HCT116 (cell line): ENCODE data around the gene ANKS1A. TPM values are rescaled to one million over a fixed set of nuclear protein-coding genes. Genes with fewer than 3 reads are reported as not detected.

Experiments
- ATAC-seq: fragments of 200-7000 bp; cut with Tn5 transposase; 2 replicates; pipeline ENCODE4 v1.9.1; 2020; ENCODE audit warnings: mild to moderate bottlenecking, moderate library complexity
- BruUV-seq: library from RNA; stranded (reverse); fragments of 400-500 nt; replicated peaks from 2 replicates; lab custom pipeline; 2021; lab: Mats Ljungman, UMichigan
- CTCF ChIA-PET: fragments of 300-600 bp; sonication (Branson Sonifier 250); formaldehyde crosslinking; loops from one replicate; lab custom pipeline; 2021; ENCODE audit warnings: antibody characterized with exemption; lab: Charles Lee
- POLR2A ChIA-PET: fragments of 300-600, 350-600 bp; sonication (Branson Sonifier 250); formaldehyde crosslinking; loops from one replicate; lab custom pipeline; 2021; ENCODE audit warnings: antibody characterized with exemption; lab: Charles Lee
- RAD21 ChIA-PET, 2 experiments: fragments of 300-600 bp; sonication (Branson Sonifier 250); formaldehyde crosslinking; loops; one replicate each; lab custom pipeline; 2023; ENCODE audit warnings: low total read pairs in 2 of 2; ENCODE audit not compliant: uncharacterized antibody in 2 of 2, unreplicated experiment in 2 of 2, low non-redundant PET in 1 of 2; lab: Charles Lee
- DNase-seq: peaks from one replicate; pipeline ENCODE4 v3.0.0-alpha.2; 2010; ENCODE audit warnings: low read depth, low spot score
- H2AFZ ChIP-seq: fragments of 200-600 bp; shearing (Covaris generic), sonication (generic); 2 replicates; pipeline ENCODE4 v1.6.1; 2017; ENCODE audit warnings: low read depth, mixed run types, mixed read lengths, antibody characterized with exemption, low read length; ENCODE audit not compliant: poor library complexity, severe bottlenecking
- H3K27ac ChIP-seq: 2 replicates; pipeline ENCODE4 v1.5.1; 2012; ENCODE audit warnings: low read depth, low read length
- H3K27me3 ChIP-seq: fragments of 200-600 bp; sonication (generic); 2 replicates; pipeline ENCODE4 v1.6.1; 2016; ENCODE audit warnings: mixed run types, low read length, mixed read lengths; ENCODE audit not compliant: insufficient read depth
- H3K36me3 ChIP-seq, 2 experiments: fragments of 200-500 bp in 1 of 2; fragments of 200-600 bp in 1 of 2; sonication (Bioruptor generic) in 1 of 2; sonication (generic) in 1 of 2; 2 replicates each; pipeline versions ENCODE4 v1.5.1 to v1.6.1; 2014 to 2016; ENCODE audit warnings: low read length in 2 of 2, inconsistent platforms in 1 of 2, mixed read lengths in 1 of 2, mixed run types in 1 of 2; ENCODE audit not compliant: insufficient read depth in 2 of 2, control insufficient read depth in 1 of 2
- H3K4me1 ChIP-seq, 2 experiments: fragments of 200-600 bp in 1 of 2; sonication (generic) in 1 of 2; 2 replicates each; pipeline versions ENCODE4 v1.5.1 to v1.6.1; 2012 to 2017; ENCODE audit warnings: low read length in 2 of 2, inconsistent platforms in 1 of 2, mild to moderate bottlenecking in 1 of 2, mixed read lengths in 1 of 2, mixed run types in 1 of 2, moderate library complexity in 1 of 2; ENCODE audit not compliant: insufficient read depth in 2 of 2, control insufficient read depth in 1 of 2
- H3K4me2 ChIP-seq: fragments of 200-600 bp; sonication (generic); 2 replicates; pipeline ENCODE4 v1.6.1; 2017; ENCODE audit warnings: mixed run types, low read length, mixed read lengths
- H3K4me3 ChIP-seq, 2 experiments: fragments of 200-600 bp in 1 of 2; sonication (generic) in 1 of 2; replicated peaks in 1 of 2; 2 replicates each; pipeline ENCODE4 v1.5.1; 2011 to 2016; ENCODE audit warnings: low read length in 2 of 2, control low read depth in 1 of 2, low read depth in 1 of 2, mild to moderate bottlenecking in 1 of 2, mixed read lengths in 1 of 2, mixed run types in 1 of 2
- H3K79me2 ChIP-seq: fragments of 200-600 bp; sonication (generic); 2 replicates; pipeline ENCODE4 v1.6.1; 2017; ENCODE audit warnings: mild to moderate bottlenecking, mixed run types, low read length, moderate library complexity, mixed read lengths; ENCODE audit not compliant: insufficient read depth
- H3K9ac ChIP-seq: fragments of 200-600 bp; sonication (generic); 2 replicates; pipeline ENCODE4 v1.6.1; 2016; ENCODE audit warnings: low read length, mixed read lengths
- H3K9me2 ChIP-seq: fragments of 200-600 bp; sonication (generic), shearing (Covaris generic); 2 replicates; pipeline ENCODE4 v1.6.1; 2017; ENCODE audit warnings: mixed run types, mild to moderate bottlenecking, moderate library complexity; ENCODE audit not compliant: insufficient read depth
- H3K9me3 ChIP-seq, 2 experiments: fragments of 200-500 bp in 1 of 2; fragments of 200-600 bp in 1 of 2; sonication (Bioruptor generic) in 1 of 2; sonication (generic) in 1 of 2; 2 replicates each; pipeline ENCODE4 v1.6.1; 2014 to 2017; ENCODE audit warnings: low read length in 2 of 2, mixed read lengths in 2 of 2, inconsistent platforms in 1 of 2, low read depth in 1 of 2, mild to moderate bottlenecking in 1 of 2, mixed run types in 1 of 2, moderate library complexity in 1 of 2; ENCODE audit not compliant: control insufficient read depth in 1 of 2, insufficient read depth in 1 of 2
- H4K20me1 ChIP-seq: fragments of 200-600 bp; sonication (generic), shearing (Covaris generic); 2 replicates; pipeline ENCODE4 v1.6.1; 2017; ENCODE audit warnings: mixed run types, mild to moderate bottlenecking, moderate library complexity; ENCODE audit not compliant: insufficient read depth
- CEBPB ChIP-seq: IDR thresholded peaks from 2 replicates; pipeline ENCODE4 v1.6.1; 2012; ENCODE audit warnings: low read depth
- CTCF ChIP-seq, 3 experiments: fragments of 200-600 bp in 1 of 3; sonication (generic) in 1 of 3; IDR thresholded peaks in 2 of 3; conservative IDR thresholded peaks in 1 of 3; 2 replicates each; pipeline ENCODE4 v1.5.1; 2012 to 2017; ENCODE audit warnings: low read depth in 2 of 3, low read length in 2 of 3, antibody characterized with exemption in 1 of 3, borderline replicate concordance in 1 of 3, control low read depth in 1 of 3, mild to moderate bottlenecking in 1 of 3, mixed read lengths in 1 of 3, mixed run types in 1 of 3, moderate library complexity in 1 of 3; ENCODE audit not compliant: insufficient read depth in 1 of 3
- REST ChIP-seq: IDR thresholded peaks from 2 replicates; pipeline ENCODE4 v1.6.1; 2012; ENCODE audit warnings: low read depth
- TCF7L2 ChIP-seq: IDR thresholded peaks from 2 replicates; pipeline ENCODE4 v1.7.0; 2011; ENCODE audit warnings: borderline replicate concordance, inconsistent platforms; ENCODE audit not compliant: insufficient read depth, insufficient read length; ENCODE audit errors: extremely low read depth
- intact Hi-C: fragments of 100-400 bp; cut with micrococcal nuclease; formaldehyde crosslinking; loops from 2 replicates; pipeline ENCODE4 v1.10.0; 2022
- total RNA-seq: library from RNA; stranded (reverse); gene quantifications from one replicate; pipeline ENCODE4 v1.2.1, GENCODE V29; 2021; ENCODE audit not compliant: unreplicated experiment

ANKS1A gene
- total RNA-seq, 1 experiment from 2014 or later: 20.6 TPM

- no TSS peak for BruUV-seq
- intact Hi-C loops: no loop called here
- H3K9me3 ChIP-seq: no peaks in the 10 kb centered on the region
- TF ChIP-seq CEBPB: no peak
- TF ChIP-seq CTCF (IDR thresholded peaks at IDR 0.05 in 2 of 3, conservative IDR thresholded peaks at IDR 0.05 in 1 of 3; ENCODE audit: borderline replicate concordance in 1 of 3, insufficient read depth in 1 of 3, low read depth in 2 of 3, low read length in 2 of 3): no peak
- TF ChIP-seq TCF7L2: no peak
- H3K27ac ChIP-seq: no peak overlapping the region
- POLR2A ChIA-PET: no interaction called here
- CTCF ChIA-PET: no interaction called here
- no peak overlapping the region for H3K4me3 ChIP-seq
- H3K36me3 ChIP-seq: peaks cover 33 to 48% of the 10 kb centered on the region in 2 experiments; a peak in 3 of 4 replicates
- no peak overlapping the region for H3K4me2 ChIP-seq
- H2AFZ ChIP-seq: no peak overlapping the region
- H4K20me1 ChIP-seq: 0 out of 2 replicates have a peak, but pooled peaks cover 2% of the 10 kb centered on the region
- H3K9ac ChIP-seq: no peak overlapping the region
- no peaks in the 10 kb centered on the region for H3K27me3 ChIP-seq
- RAD21 ChIA-PET: no interaction called here
- DNase-seq: no peak
- H3K4me1 ChIP-seq: no peaks in the 10 kb centered on the region
- H3K9me2 ChIP-seq: no peaks in the 10 kb centered on the region
- ATAC-seq: no peak
- H3K79me2 ChIP-seq: no peaks in the 10 kb centered on the region
Measured at GRCh38 chr6:34871853-34872252, 17.2 kb upstream of the ANKS1A start.

GRCh38 chr6:34872332-34872731 lies 16.7 kb upstream of the ANKS1A start:
- intact Hi-C loops: no loop called here
- H3K9me3 ChIP-seq: no peaks in the 10 kb centered on the region
- H4K20me1 ChIP-seq: 0 out of 2 replicates have a peak, but pooled peaks cover 5% of the 10 kb centered on the region
- peaks cover 33 to 50% of the 10 kb centered on the region in 2 experiments; a peak in 3 of 4 replicates for H3K36me3 ChIP-seq
- H3K4me3 ChIP-seq: no peak overlapping the region
- H3K27ac ChIP-seq: no peak overlapping the region
- BruUV-seq: TSS peak; percentile 12
- H3K9ac ChIP-seq: no peak overlapping the region
- H2AFZ ChIP-seq: no peak overlapping the region
- ATAC-seq: no peak
- H3K4me1 ChIP-seq: no peaks in the 10 kb centered on the region
- H3K79me2 ChIP-seq: no peaks in the 10 kb centered on the region
- TF ChIP-seq REST: peak; percentile 44
- TF ChIP-seq CTCF (IDR thresholded peaks at IDR 0.05 in 2 of 3, conservative IDR thresholded peaks at IDR 0.05 in 1 of 3; ENCODE audit: borderline replicate concordance in 1 of 3, insufficient read depth in 1 of 3, low read depth in 2 of 3, low read length in 2 of 3): no peak
- TF ChIP-seq, all 23 proteins: peak for 1
- DNase-seq: no peak
- H3K4me2 ChIP-seq: no peak overlapping the region
- ChIA-PET POLR2A (no interaction called here), RAD21 (no interaction called here), CTCF (no interaction called here)
- no peaks in the 10 kb centered on the region for H3K27me3 ChIP-seq
- H3K9me2 ChIP-seq: no peaks in the 10 kb centered on the region
